K562 (cell line): Measurements from ENCODE around the gene SFT2D2. TPM values are rescaled to one million over a fixed set of nuclear protein-coding genes. Genes with fewer than 3 reads are reported as not detected.

ENCODE experiments used
- CEBPZ ChIP-seq: fragments of 150-350 bp; IDR thresholded peaks from 2 replicates; pipeline ENCODE4 v1.6.1; 2014; ENCODE audit warnings: low read depth, mild to moderate bottlenecking, low read length, borderline replicate concordance
- DLX4 ChIP-seq: fragments of 250-450 bp; sonication (Bioruptor Pico); IDR thresholded peaks from 2 replicates; pipeline ENCODE4 v1.6.1; 2021; ENCODE audit warnings: mild to moderate bottlenecking
- FOSL1 ChIP-seq: fragments of 200-800 bp; sonication (Bioruptor generic); conservative IDR thresholded peaks from 2 replicates; pipeline ENCODE4 v1.6.1; 2016; ENCODE audit warnings: missing genetic modification characterization, missing compliant biosample characterization
- HLTF ChIP-seq: fragments of 450-650 bp; IDR thresholded peaks from 2 replicates; pipeline ENCODE4 v1.6.1; 2016
- ID3 ChIP-seq, 2 experiments: fragments of 250-450 bp in 1 of 2; fragments of 450-650 bp in 1 of 2; sonication (Bioruptor Pico) in 1 of 2; IDR thresholded peaks; 2 replicates each; pipeline versions ENCODE4 v1.6.1 to v1.8.0; 2016 to 2021; ENCODE audit warnings: mild to moderate bottlenecking in 2 of 2, moderate library complexity in 2 of 2, missing compliant biosample characterization in 1 of 2, missing genetic modification characterization in 1 of 2
- MXI1 ChIP-seq: IDR thresholded peaks from 2 replicates; pipeline ENCODE4 v1.6.1; 2011; ENCODE audit warnings: low read depth, mild to moderate bottlenecking, improper control_type of control experiment, low read length
- PHF20 ChIP-seq: fragments of 450-650 bp; IDR thresholded peaks from 2 replicates; pipeline ENCODE4 v1.6.1; 2018; ENCODE audit not compliant: partially characterized antibody
- RB1 ChIP-seq: fragments of 450-650 bp; IDR thresholded peaks from 2 replicates; pipeline ENCODE4 v1.6.1; 2017; ENCODE audit warnings: low read depth, mild to moderate bottlenecking
- REST ChIP-seq, 2 experiments: fragments of 450-650 bp; formaldehyde crosslinking in 1 of 2; IDR thresholded peaks; 2 replicates each; pipeline versions ENCODE4 v1.4.0 to v1.6.1; 2014 to 2020; ENCODE audit warnings: mild to moderate bottlenecking in 2 of 2, borderline replicate concordance in 1 of 2, low read depth in 1 of 2
- RUNX1 ChIP-seq: sonication (generic); IDR thresholded peaks from 2 replicates; pipeline ENCODE4 v1.6.1; 2016; ENCODE audit warnings: antibody characterized with exemption, low read depth
- TAF15 ChIP-seq: fragments of 200-400 bp; formaldehyde crosslinking; IDR thresholded peaks from 2 replicates; pipeline ENCODE4 v1.6.1; 2017; ENCODE audit warnings: mild to moderate bottlenecking, low read depth, low read length, moderate library complexity
- ZC3H8 ChIP-seq: fragments of 450-650 bp; IDR thresholded peaks from 2 replicates; pipeline ENCODE4 v1.6.1; 2017
- ZNF644 ChIP-seq: fragments of 200-800 bp; sonication (Bioruptor generic); IDR thresholded peaks from 2 replicates; pipeline ENCODE4 v1.6.1; 2016; ENCODE audit warnings: low read depth, missing genetic modification characterization, missing compliant biosample characterization
- ZNF655 ChIP-seq: fragments of 250-450 bp; sonication (Bioruptor Pico); IDR thresholded peaks from 2 replicates; pipeline ENCODE4 v1.5.0; 2021
- ZNF76 ChIP-seq: fragments of 250-450 bp; sonication (Bioruptor Pico); IDR thresholded peaks from 2 replicates; pipeline ENCODE4 v1.4.0; 2020; ENCODE audit warnings: mild to moderate bottlenecking, moderate library complexity, borderline replicate concordance
- polyA plus RNA-seq, 8 experiments: library from polyadenylated mRNA; depleted of rRNA in 4 of 8; stranded (reverse) in 5 of 8; unstranded in 3 of 8; fragments of >200 nt; fragmentation: Nextera tagmentation in 2 of 8; fragmentation: Illumina TruSeq in 1 of 8; extraction: Ambion mirVana in 2 of 8; extraction: Trizol in 1 of 8; gene quantifications; 2 replicates each; pipeline versions ENCODE4 v1.2.1 to v1.2.3, GENCODE V29; 2011 to 2014; ENCODE audit warnings: inconsistent platforms in 1 of 8, missing spikeins in 1 of 8
- total RNA-seq, 7 experiments: library from RNA; depleted of rRNA in 6 of 7; stranded (reverse); fragments of >200 nt in 6 of 7; fragmentation: Illumina TruSeq in 2 of 7; extraction: Trizol in 2 of 7; gene quantifications; 2 replicates each; pipeline versions ENCODE4 v1.2.1 to v1.2.3, GENCODE V29; 2011 to 2021; ENCODE audit warnings: low replicate concordance in 1 of 7

SFT2D2 gene
- total and polyA plus RNA-seq, 9 of the 15 experiments (the other 6 are each of a cell fraction or from before 2014, with no cell fraction given) = 3.4 to 50.1 (median 21.6) TPM

GRCh38 chr1:168287237-168287664 lies 61.4 kb downstream of the SFT2D2 start (continued):
- TF ChIP-seq REST (IDR thresholded peaks at IDR 0.05; ENCODE audit: borderline replicate concordance) (no peak), REST (CRISPR knock-in tag; IDR thresholded peaks at IDR 0.05; ENCODE audit: low read depth) (no peak), FOSL1 (peak; percentile 92), ZNF655 (CRISPR knock-in tag) (no peak), CEBPZ (no peak), HLTF (no peak), ZNF644 (tag) (no peak), ZC3H8 (no peak), ID3 (CRISPR knock-in tag; IDR thresholded peaks at IDR 0.05) (no peak), ID3 (tag; IDR thresholded peaks at IDR 0.05) (no peak), TAF15 (no peak), RUNX1 (no peak), PHF20 (no peak), DLX4 (no peak), MXI1 (no peak), RB1 (no peak), ZNF76 (CRISPR knock-in tag) (no peak)
